Subcutaneous adipose tissue (tissue), 4 donors: ENCODE results near the gene TOR2A. TPM values are rescaled to one million over a fixed set of nuclear protein-coding genes. Genes with fewer than 3 reads are reported as not detected.

ENCODE experiments used
- CTCF ChIP-seq: fragments of 450-650 bp; IDR thresholded peaks from one replicate; pipeline ENCODE4 v1.5.1; 2016; ENCODE audit warnings: low read depth, mild to moderate bottlenecking, control low read depth, antibody characterized with exemption, moderate library complexity
- total RNA-seq, 4 donors: library from RNA; depleted of rRNA; stranded (reverse); fragments of >200 nt; gene quantifications; one replicate each; pipeline ENCODE4 v1.1.0, GENCODE V29; 2016

The TOR2A gene
- total RNA-seq, 4 donors from 2014 or later: 4.1 to 14.3 (median 8.8) TPM

GRCh38 chr9:127765418-127765817 is 30.3 kb upstream of the TOR2A start:
- TF ChIP-seq CTCF: no peak

- no peak for TF ChIP-seq CTCF
Measured at GRCh38 chr9:127763918-127764384, 28.9 kb upstream of the TOR2A start.

GRCh38 chr9:127762111-127762676 is 27.1 kb upstream of the TOR2A start:
- TF ChIP-seq CTCF: no peak

- TF ChIP-seq CTCF: no peak
Measured at GRCh38 chr9:127761491-127761956, 26.4 kb upstream of the TOR2A start.

GRCh38 chr9:127761061-127761460 is 26.0 kb upstream of the TOR2A start:
- TF ChIP-seq CTCF: no peak

- TF ChIP-seq CTCF: no peak
Measured at GRCh38 chr9:127758843-127759242, 23.7 kb upstream of the TOR2A start.

- TF ChIP-seq CTCF: no peak
Measured at GRCh38 chr9:127756233-127756632, 21.1 kb upstream of the TOR2A start.
